Ishikawa (cell line): ENCODE data around the gene VRTN.

Experiments
- CEBPB ChIP-seq: IDR thresholded peaks from 2 replicates; pipeline ENCODE4 v1.6.1; 2012
- CREB1 ChIP-seq: IDR thresholded peaks from 2 replicates; pipeline ENCODE4 v1.6.1; 2012; ENCODE audit warnings: low read depth
- EGR1 ChIP-seq: IDR thresholded peaks from 2 replicates; pipeline ENCODE4 v1.6.1; 2012
- EP300 ChIP-seq: IDR thresholded peaks from 2 replicates; pipeline ENCODE4 v1.6.1; 2012; ENCODE audit warnings: borderline replicate concordance
- FOXM1 ChIP-seq: IDR thresholded peaks from 2 replicates; pipeline ENCODE4 v1.6.1; 2012; ENCODE audit warnings: low read depth, borderline replicate concordance
- MAX ChIP-seq: IDR thresholded peaks from 2 replicates; pipeline ENCODE4 v1.6.1; 2012
- NFIC ChIP-seq: IDR thresholded peaks from 2 replicates; pipeline ENCODE4 v1.6.1; 2012
- RAD21 ChIP-seq: IDR thresholded peaks from 2 replicates; pipeline ENCODE4 v1.6.1; 2012; ENCODE audit warnings: low read depth
- REST ChIP-seq: IDR thresholded peaks from 2 replicates; pipeline ENCODE4 v1.6.1; 2012; ENCODE audit warnings: low read depth, mild to moderate bottlenecking
- TAF1 ChIP-seq: IDR thresholded peaks from 2 replicates; pipeline ENCODE4 v1.6.1; 2012; ENCODE audit warnings: low read depth, mild to moderate bottlenecking
- TCF12 ChIP-seq: IDR thresholded peaks from 2 replicates; pipeline ENCODE4 v1.6.1; 2012; ENCODE audit warnings: low read depth
- TEAD4 ChIP-seq: IDR thresholded peaks from 2 replicates; pipeline ENCODE4 v1.6.1; 2012
- USF1 ChIP-seq: IDR thresholded peaks from 2 replicates; pipeline ENCODE4 v1.6.1; 2012
- YY1 ChIP-seq: IDR thresholded peaks from 2 replicates; pipeline ENCODE4 v1.6.1; 2012; ENCODE audit warnings: low read depth
- ZBTB7A ChIP-seq: IDR thresholded peaks from 2 replicates; pipeline ENCODE4 v1.6.1; 2012; ENCODE audit warnings: low read depth

Gene VRTN

GRCh38 chr14:74401504-74402241 lies 53.4 kb downstream of the VRTN start:
- no peak for TF ChIP-seq NFIC
- TF ChIP-seq CREB1, result no peak
- no peak for TF ChIP-seq EGR1
- TF ChIP-seq YY1, result no peak
- TF ChIP-seq REST, result no peak
- no peak for TF ChIP-seq FOXM1
- TF ChIP-seq USF1, result no peak
- TF ChIP-seq CEBPB, result no peak
- TF ChIP-seq RAD21, result no peak
- no peak for TF ChIP-seq MAX
- TF ChIP-seq TCF12, result no peak
- no peak for TF ChIP-seq TAF1
- TF ChIP-seq TEAD4, result no peak
- no peak for TF ChIP-seq EP300
- TF ChIP-seq ZBTB7A, result no peak; the same call in 1 of the 2 replicates

GRCh38 chr14:74402401-74403251 lies 54.4 kb downstream of the VRTN start:
- TF ChIP-seq REST (no peak), CEBPB (no peak), EP300 (no peak), NFIC (no peak), FOXM1 (no peak), YY1 (no peak), EGR1 (no peak), CREB1 (no peak), TEAD4 (no peak), USF1 (no peak), RAD21 (no peak)

- TF ChIP-seq RAD21 (no peak), REST (no peak), EP300 (no peak), NFIC (no peak)
Measured at GRCh38 chr14:74403619-74404417, 55.5 kb downstream of the VRTN start.

GRCh38 chr14:74404435-74404834 lies 56.2 kb downstream of the VRTN start:
- TF ChIP-seq TAF1, result no peak
- no peak for TF ChIP-seq REST
- no peak for TF ChIP-seq MAX
- no peak for TF ChIP-seq CREB1
- TF ChIP-seq EGR1, result no peak
- TF ChIP-seq CEBPB, result no peak
- TF ChIP-seq TCF12, result no peak
- TF ChIP-seq TEAD4, result no peak
- no peak for TF ChIP-seq EP300
- no peak for TF ChIP-seq YY1
- no peak for TF ChIP-seq USF1
- TF ChIP-seq FOXM1, result no peak
- no peak for TF ChIP-seq RAD21
- TF ChIP-seq ZBTB7A, result no peak
- no peak for TF ChIP-seq NFIC
